HepG2 (cell line): ENCODE measurements around the gene TSPAN3.

Experiments used
- CTCF ChIP-seq: sonication (generic); formaldehyde crosslinking; IDR thresholded peaks from 2 replicates; pipeline ENCODE4 v1.5.0; 2020; ENCODE audit warnings: mild to moderate bottlenecking, missing genetic modification reagents, moderate library complexity
- EP300 ChIP-seq, 3 experiments: sonication (generic) in 1 of 3; formaldehyde crosslinking in 1 of 3; IDR thresholded peaks; 2 replicates each; pipeline versions ENCODE4 v1.5.1 to v1.6.1; 2011 to 2020; ENCODE audit warnings: low read depth in 2 of 3, low read length in 2 of 3, borderline replicate concordance in 1 of 3, improper control_type of control experiment in 1 of 3, mild to moderate bottlenecking in 1 of 3, missing genetic modification reagents in 1 of 3, moderate library complexity in 1 of 3
- MLX ChIP-seq: IDR thresholded peaks from 2 replicates; pipeline ENCODE4 v1.6.1; 2016
- PATZ1 ChIP-seq: sonication (generic); formaldehyde crosslinking; IDR thresholded peaks from 2 replicates; pipeline ENCODE4 v1.4.0; 2020; ENCODE audit warnings: missing genetic modification reagents
- PAXIP1 ChIP-seq: sonication (generic); formaldehyde crosslinking; conservative IDR thresholded peaks from 2 replicates; pipeline ENCODE4 v1.4.0; 2020; ENCODE audit warnings: mild to moderate bottlenecking, missing genetic modification reagents, moderate library complexity
- SMAD3 ChIP-seq: sonication (generic); formaldehyde crosslinking; IDR thresholded peaks from 2 replicates; pipeline ENCODE4 v1.4.0; 2020; ENCODE audit warnings: missing genetic modification reagents
- SMC3 ChIP-seq: IDR thresholded peaks from 2 replicates; pipeline ENCODE4 v1.6.1; 2011; ENCODE audit warnings: low read length, improper control_type of control experiment
- ZBTB20 ChIP-seq: sonication (generic); formaldehyde crosslinking; IDR thresholded peaks from 2 replicates; pipeline ENCODE4 v1.8.1; 2023; ENCODE audit warnings: missing genetic modification reagents, low read depth, mild to moderate bottlenecking, borderline replicate concordance

GRCh38 chr15:77063249-77063648, 7.7 kb downstream of the TSPAN3 start:
- no peak for TF ChIP-seq SMC3
- TF ChIP-seq PATZ1 (CRISPR knock-in tag) = no peak
- no peak for TF ChIP-seq MLX (CRISPR knock-in tag)
- TF ChIP-seq PAXIP1 (CRISPR knock-in tag) = no peak
- TF ChIP-seq CTCF (CRISPR knock-in tag) = no peak
- TF ChIP-seq SMAD3 (CRISPR knock-in tag) = no peak
- no peak for TF ChIP-seq EP300 (IDR thresholded peaks at IDR 0.05; ENCODE audit: low read depth in 2 of 2, low read length in 2 of 2)
- no peak for TF ChIP-seq EP300 (CRISPR knock-in tag; IDR thresholded peaks at IDR 0.05; ENCODE audit: borderline replicate concordance)
- TF ChIP-seq ZBTB20 (CRISPR knock-in tag) = no peak
